Right lobe of liver (tissue), 4 donors: ENCODE results near the gene RDH13.

Experiments
- CTCF ChIP-seq, 4 donors: fragments of 200-600 bp in 3 of 4; fragments of 450-650 bp in 1 of 4; IDR thresholded peaks; one replicate each; pipeline versions ENCODE4 v1.5.1 to v1.8.0; 2016 to 2022; ENCODE audit warnings: antibody characterized with exemption in 4 of 4, mild to moderate bottlenecking in 2 of 4
- POLR2A ChIP-seq: fragments of 450-650 bp; IDR thresholded peaks from one replicate; pipeline ENCODE4 v1.6.1; 2017; ENCODE audit warnings: antibody characterized with exemption, mild to moderate bottlenecking
- donor health status: DM: no; HTN: no; CAD: no.
- donor health status: DM: no; HTN: no; CAD: no.
- donor health status: DM: no; HTN: yes; CAD: no.

DNA sequence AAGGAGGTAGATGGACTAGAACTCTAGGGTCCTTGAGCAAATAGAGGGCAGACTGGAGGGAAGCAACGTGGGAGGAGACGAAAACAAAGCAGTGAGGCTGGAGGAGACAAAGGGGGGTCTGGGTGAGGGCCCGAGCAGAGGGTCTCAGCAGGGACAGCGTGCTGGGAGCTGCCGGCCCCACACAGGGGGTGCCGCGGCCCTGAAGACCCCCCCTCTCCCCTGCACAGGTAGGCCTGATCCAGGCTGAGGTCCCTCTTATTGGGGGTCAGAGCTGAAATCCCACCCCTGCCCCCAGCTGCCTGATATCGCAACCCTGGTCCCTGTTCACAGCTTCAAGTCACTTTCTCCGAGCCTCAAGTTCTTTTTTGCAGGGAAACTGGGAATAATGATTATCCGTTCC, 21.5 kb upstream of the RDH13 start:
- no peak for TF ChIP-seq POLR2A
- no peak for TF ChIP-seq CTCF (IDR thresholded peaks at IDR 0.05)
